BLaER1 treated with 17β-estradiol and CSF1 and Interleukin-3, amounts not matched to agents 10 nM and 100 nM (cell line): ENCODE results near the gene SPHK1.
"Not testable (repeated sequence)": the region's sequence is repeated elsewhere in the genome, so short reads cannot be mapped to it uniquely, and the experiment has no call there.

Experiments used
- H3K27ac ChIP-seq, 11 experiments: shearing (Covaris generic); formaldehyde crosslinking; 2 replicates each; pipeline ENCODE4 v1.8.1; 2022
- H3K27me3 ChIP-seq, 11 experiments: shearing (Covaris generic); formaldehyde crosslinking; 2 replicates each; pipeline ENCODE4 v1.8.1; 2022
- H3K36me3 ChIP-seq, 11 experiments: shearing (Covaris generic); formaldehyde crosslinking; 2 replicates each; pipeline ENCODE4 v1.8.1; 2022
- H3K4me1 ChIP-seq, 10 experiments: shearing (Covaris generic); formaldehyde crosslinking; 2 replicates each; pipeline ENCODE4 v1.8.1; 2022
- H3K4me2 ChIP-seq, 11 experiments: shearing (Covaris generic); formaldehyde crosslinking; 2 replicates each; pipeline ENCODE4 v1.8.1; 2022
- H3K4me3 ChIP-seq, 10 experiments: shearing (Covaris generic); formaldehyde crosslinking; 2 replicates each; pipeline ENCODE4 v1.8.1; 2022
- H3K9ac ChIP-seq, 11 experiments: shearing (Covaris generic); formaldehyde crosslinking; 2 replicates each; pipeline ENCODE4 v1.8.1; 2022
- H3K9me3 ChIP-seq, 11 experiments: shearing (Covaris generic); formaldehyde crosslinking; replicated peaks in 1 of 11; 2 replicates each; pipeline ENCODE4 v1.8.1; 2022
- H4K20me1 ChIP-seq, 11 experiments: shearing (Covaris generic); formaldehyde crosslinking; 2 replicates each; pipeline ENCODE4 v1.8.1; 2022
- Cebpa-rat ChIP-seq, 11 experiments: shearing (Covaris generic); IDR thresholded peaks; 2 replicates each; pipeline ENCODE4 v1.8.1; 2022

SPHK1 gene

GRCh38 chr17:76359375-76359774 is 25.0 kb upstream of the SPHK1 start:
- H3K4me3 ChIP-seq: no peak overlapping the region
- peaks cover 7 to 16% (median 9%) of the 10 kb centered on the region in 10 experiments for H3K4me1 ChIP-seq
- H4K20me1 ChIP-seq: no peaks in the 10 kb centered on the region
- no peak overlapping the region for H3K27ac ChIP-seq
- no peaks in the 10 kb centered on the region for H3K9me3 ChIP-seq
- H3K27me3 ChIP-seq: no peaks in the 10 kb centered on the region
- TF ChIP-seq Cebpa-rat (IDR thresholded peaks at IDR 0.05): no peak
- H3K4me2 ChIP-seq: no peak overlapping the region
- no peaks in the 10 kb centered on the region for H3K36me3 ChIP-seq
- H3K9ac ChIP-seq: no peak overlapping the region

- H3K27ac ChIP-seq, H3K4me2 ChIP-seq, H4K20me1 ChIP-seq, H3K9me3 ChIP-seq, H3K27me3 ChIP-seq, H3K9ac ChIP-seq, H3K36me3 ChIP-seq, H3K4me3 ChIP-seq: not testable (repeated sequence)
- H3K4me1 ChIP-seq: peaks cover 3 to 12% (median 5%) of the 10 kb centered on the region in 10 experiments
Observed at GRCh38 chr17:76359776-76360175, 24.6 kb upstream of the SPHK1 start.

GRCh38 chr17:76360461-76360860 is 23.9 kb upstream of the SPHK1 start:
- Histone ChIP-seq H3K27ac (no peak overlapping the region), H3K9ac (no peak overlapping the region)

GRCh38 chr17:76363107-76363842 is 21.1 kb upstream of the SPHK1 start:
- H3K27ac ChIP-seq: no peak overlapping the region
- peaks cover 0 to 6% (median 2%) of the 10 kb centered on the region in 10 experiments; a peak in 17 of 20 replicates for H3K4me1 ChIP-seq
- no peak for TF ChIP-seq Cebpa-rat (IDR thresholded peaks at IDR 0.05)
- H3K27me3 ChIP-seq: no peaks in the 10 kb centered on the region
- no peak overlapping the region for H3K9ac ChIP-seq
- H3K9me3 ChIP-seq: no peaks in the 10 kb centered on the region
- no peak overlapping the region for H3K4me3 ChIP-seq
- H4K20me1 ChIP-seq: no peaks in the 10 kb centered on the region
- no peaks in the 10 kb centered on the region for H3K36me3 ChIP-seq
- H3K4me2 ChIP-seq: peak overlapping the region in 1 of 11 experiments; percentile 6; a peak in 1 of 22 replicates

More at GRCh38 chr17:76360461-76360860, 23.9 kb upstream of the SPHK1 start:
- Histone ChIP-seq H3K4me1 (peaks cover 0 to 6% (median 0%) of the 10 kb centered on the region in 10 experiments; a peak in 1 of 20 replicates), H3K36me3 (no peaks in the 10 kb centered on the region), H3K4me2 (no peak overlapping the region), H4K20me1 (no peaks in the 10 kb centered on the region), H3K4me3 (no peak overlapping the region), H3K9me3 (no peaks in the 10 kb centered on the region), H3K27me3 (no peaks in the 10 kb centered on the region)
- TF ChIP-seq Cebpa-rat (IDR thresholded peaks at IDR 0.05): no peak

- H3K9ac ChIP-seq: no peak overlapping the region
- H4K20me1 ChIP-seq: no peaks in the 10 kb centered on the region
- no peak overlapping the region for H3K27ac ChIP-seq
- no peak overlapping the region for H3K4me3 ChIP-seq
- H3K36me3 ChIP-seq: no peaks in the 10 kb centered on the region
- no peak for TF ChIP-seq Cebpa-rat (IDR thresholded peaks at IDR 0.05)
- peaks cover 0 to 25% (median 23%) of the 10 kb centered on the region in 10 experiments; a peak in 18 of 20 replicates for H3K4me1 ChIP-seq
- no peaks in the 10 kb centered on the region for H3K9me3 ChIP-seq
- no peaks in the 10 kb centered on the region for H3K27me3 ChIP-seq
- H3K4me2 ChIP-seq: no peak overlapping the region
Observed at GRCh38 chr17:76365256-76365903, 19.0 kb upstream of the SPHK1 start.

- no peak for TF ChIP-seq Cebpa-rat (IDR thresholded peaks at IDR 0.05)
- H3K27ac ChIP-seq: no peak overlapping the region
- no peaks in the 10 kb centered on the region for H3K27me3 ChIP-seq
- no peak overlapping the region for H3K9ac ChIP-seq
- no peak overlapping the region for H3K4me3 ChIP-seq
- peaks cover 0 to 31% (median 27%) of the 10 kb centered on the region in 10 experiments; a peak in 18 of 20 replicates for H3K4me1 ChIP-seq
- no peaks in the 10 kb centered on the region for H3K36me3 ChIP-seq
- no peaks in the 10 kb centered on the region for H3K9me3 ChIP-seq
- H3K4me2 ChIP-seq: no peak overlapping the region
- no peaks in the 10 kb centered on the region for H4K20me1 ChIP-seq
Observed at GRCh38 chr17:76366247-76366646, 18.2 kb upstream of the SPHK1 start.

- no peak overlapping the region for H3K27ac ChIP-seq
- H3K4me3 ChIP-seq: no peak overlapping the region
- no peaks in the 10 kb centered on the region for H3K9me3 ChIP-seq
- H3K4me2 ChIP-seq: no peak overlapping the region
- no peak overlapping the region for H3K9ac ChIP-seq
- peaks cover 0 to 32% (median 29%) of the 10 kb centered on the region in 10 experiments; a peak in 18 of 20 replicates for H3K4me1 ChIP-seq
- no peaks in the 10 kb centered on the region for H3K27me3 ChIP-seq
- no peaks in the 10 kb centered on the region for H3K36me3 ChIP-seq
- no peak for TF ChIP-seq Cebpa-rat (IDR thresholded peaks at IDR 0.05)
- no peaks in the 10 kb centered on the region for H4K20me1 ChIP-seq
Observed at GRCh38 chr17:76367642-76368041, 16.8 kb upstream of the SPHK1 start.

GRCh38 chr17:76368545-76368944 is 15.9 kb upstream of the SPHK1 start:
- Histone ChIP-seq H3K9ac (peak overlapping the region in 9 of 11 experiments; percentile 9 to 50 (median 26); a peak in 8 of 22 replicates), H3K4me2 (peak overlapping the region; percentile 33 to 77 (median 68)), H4K20me1 (no peaks in the 10 kb centered on the region), H3K27me3 (no peaks in the 10 kb centered on the region), H3K27ac (peak overlapping the region in 5 of 11 experiments; percentile 10 to 63 (median 37); a peak in 7 of 22 replicates), H3K4me1 (peaks cover 2 to 41% (median 38%) of the 10 kb centered on the region in 10 experiments), H3K4me3 (peak overlapping the region in 2 of 10 experiments; percentile 9 to 43; a peak in 1 of 20 replicates), H3K36me3 (no peaks in the 10 kb centered on the region), H3K9me3 (no peaks in the 10 kb centered on the region)
- no peak for TF ChIP-seq Cebpa-rat (IDR thresholded peaks at IDR 0.05)

- Histone ChIP-seq H3K27ac (no peak overlapping the region), H3K4me2 (peak overlapping the region in 9 of 11 experiments; percentile 33 to 77 (median 68); a peak in 17 of 22 replicates), H3K27me3 (no peaks in the 10 kb centered on the region), H3K4me3 (no peak overlapping the region), H3K36me3 (no peaks in the 10 kb centered on the region), H3K9me3 (no peaks in the 10 kb centered on the region), H3K4me1 (peaks cover 6 to 49% (median 46%) of the 10 kb centered on the region in 10 experiments), H4K20me1 (no peaks in the 10 kb centered on the region), H3K9ac (no peak overlapping the region)
- TF ChIP-seq Cebpa-rat (IDR thresholded peaks at IDR 0.05): no peak
Observed at GRCh38 chr17:76369379-76369778, 15.0 kb upstream of the SPHK1 start.
